Dermis microvascular lymphatic vessel endothelial cell (primary cell): ENCODE results near the gene MYO15B. TPM values are rescaled to one million over a fixed set of nuclear protein-coding genes. Genes with fewer than 3 reads are reported as not detected.
A peak's percentile ranks its signal among the peaks of the same experiment; 100 is the strongest.

Experiments
- DNase-seq, 2 donors: peaks; one replicate each; pipeline versions ENCODE4 v3.0.0 to v3.0.0-alpha.2; 2010; ENCODE audit warnings: low read depth in 2 of 2
- total RNA-seq: library from RNA; depleted of rRNA; stranded (reverse); fragments of >200 nt; gene quantifications from 2 replicates; pipeline ENCODE4 v1.2.1, GENCODE V29; 2014

Gene MYO15B
- total RNA-seq, result 5.3 and 12.3 TPM in 2 replicates

DNA sequence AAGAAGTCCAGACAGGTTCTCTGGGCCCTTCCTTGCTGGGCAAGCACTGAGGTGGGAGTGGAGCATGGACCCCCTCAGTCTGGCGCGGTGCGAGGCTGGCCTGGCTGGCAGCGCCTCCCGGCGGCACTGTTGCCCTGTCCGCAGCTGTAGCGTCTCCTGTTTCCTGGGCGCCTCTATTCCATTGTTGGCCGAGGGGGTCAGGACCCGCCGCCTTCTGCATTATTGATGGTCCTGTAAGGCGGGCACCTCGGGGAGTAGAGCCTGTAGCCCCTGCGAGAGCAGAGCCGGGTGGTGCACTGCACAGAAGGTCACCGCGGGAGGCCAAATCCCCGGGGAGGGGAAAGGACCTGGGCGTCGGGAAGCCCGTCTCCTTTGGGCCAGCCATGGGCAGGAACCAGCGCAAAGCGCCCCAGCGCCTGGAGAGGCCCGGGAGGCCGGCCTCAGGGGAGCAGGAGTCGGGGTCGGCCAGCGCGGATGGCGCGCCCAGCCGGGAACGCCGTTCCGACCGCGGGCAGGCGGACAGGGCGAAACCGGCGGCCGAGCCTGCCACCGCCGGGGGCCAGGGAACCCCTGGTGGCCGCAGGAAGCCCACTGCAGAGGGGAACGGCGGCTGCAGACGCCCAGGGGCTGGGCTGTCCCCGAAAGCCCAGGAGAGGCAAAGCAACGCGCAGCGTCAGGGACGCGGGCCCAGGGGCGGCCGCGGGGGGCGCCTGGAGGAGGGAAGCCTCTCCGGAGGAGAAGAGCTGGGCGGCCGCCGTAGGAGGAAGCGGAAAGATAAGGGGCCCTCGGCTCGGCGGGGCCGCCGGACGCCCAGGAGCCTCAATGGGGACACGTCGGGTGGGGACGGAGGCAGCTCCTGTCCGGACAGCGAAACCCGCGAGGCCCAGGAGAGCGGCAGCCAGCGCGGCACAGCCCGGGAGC lies at the start of gene MYO15B:
TSS of gene MYO15B (plus strand) at position 126 of the 921 bp plus-strand sequence. CDS start at position 384, 258 bp downstream.
- DNase-seq, result peak in 1 of 2 donors; percentile 55

GRCh38 chr17:75539967-75540729 lies 47.5 kb upstream of the MYO15B start:
- no peak for DNase-seq

DNA sequence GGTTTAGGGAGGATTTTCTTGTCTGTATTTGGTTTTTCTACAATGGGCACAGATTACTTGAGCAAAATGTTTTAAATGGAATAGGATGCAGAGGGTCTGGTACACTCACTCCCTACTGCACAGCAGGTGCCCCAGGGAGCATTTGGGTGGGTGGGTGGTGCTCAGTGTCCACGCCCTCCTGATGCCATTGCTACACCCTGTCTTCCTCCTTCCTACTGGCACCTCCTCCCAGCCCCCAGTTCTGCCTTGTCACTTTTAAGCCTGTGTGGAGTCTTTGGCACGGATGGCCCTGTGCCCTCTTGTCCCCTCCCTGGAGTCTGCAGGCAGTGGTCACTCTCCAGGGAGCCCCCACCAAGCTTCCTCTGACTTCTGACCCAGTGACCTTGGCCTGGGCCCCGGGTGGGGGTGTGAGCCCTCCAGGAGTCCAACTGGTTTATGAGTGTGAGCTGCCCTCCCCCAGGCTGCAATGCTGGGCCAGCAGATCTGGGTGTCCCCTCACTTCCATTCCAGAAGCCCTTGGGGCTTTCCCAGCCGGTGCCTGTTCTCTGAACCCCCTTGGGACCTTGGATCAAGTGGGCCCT lies 46.6 kb upstream of the MYO15B start:
- DNase-seq, result no peak

DNA sequence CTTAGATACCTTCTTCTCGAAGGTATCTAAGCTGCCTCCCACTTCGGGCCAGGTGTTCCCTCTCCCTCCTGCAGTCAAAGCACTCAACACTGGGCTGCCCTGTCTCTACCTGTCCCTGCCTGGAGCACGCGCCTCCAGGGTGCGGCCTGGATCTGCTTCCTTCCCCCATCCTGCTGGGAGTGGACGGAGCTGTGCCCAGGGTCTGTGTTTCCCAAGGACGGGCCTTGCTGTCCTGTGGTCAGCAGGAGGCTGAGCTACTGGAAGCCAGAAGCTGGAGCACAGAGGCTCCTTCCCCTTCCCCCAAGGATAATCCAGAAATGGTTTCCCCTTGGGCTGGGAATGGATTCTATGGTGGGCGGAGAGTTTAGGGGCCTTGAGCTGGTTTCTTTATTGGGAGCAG lies 45.4 kb upstream of the MYO15B start:
- no peak for DNase-seq

GRCh38 chr17:75542728-75543336 lies 44.8 kb upstream of the MYO15B start:
- DNase-seq, result no peak

- DNase-seq, result no peak
Measured at GRCh38 chr17:75544250-75544649, 43.4 kb upstream of the MYO15B start.

- no peak for DNase-seq
Measured at GRCh38 chr17:75546181-75546580, 41.4 kb upstream of the MYO15B start.

- no peak for DNase-seq
Measured at GRCh38 chr17:75547091-75547490, 40.5 kb upstream of the MYO15B start.

DNA sequence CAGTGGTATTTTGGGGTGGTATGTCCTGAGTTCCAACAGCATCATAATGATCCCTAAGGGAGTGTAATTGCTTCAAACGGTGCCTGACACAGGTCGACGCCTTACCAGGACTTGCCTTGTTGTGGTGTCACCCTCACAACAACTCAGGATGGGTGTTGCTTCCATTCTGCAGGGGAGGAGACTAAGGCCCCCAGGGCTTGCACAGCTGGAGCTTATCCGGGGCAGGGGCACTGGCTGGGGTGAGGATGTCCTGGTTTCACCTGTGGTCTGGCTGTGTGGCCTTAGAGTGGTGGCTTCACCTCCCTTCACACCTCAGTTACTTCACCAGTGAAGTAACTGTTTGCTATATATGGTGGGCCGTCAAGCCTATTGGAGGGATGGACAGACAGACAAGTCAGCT lies 38.8 kb upstream of the MYO15B start:
- DNase-seq, result no peak

DNA sequence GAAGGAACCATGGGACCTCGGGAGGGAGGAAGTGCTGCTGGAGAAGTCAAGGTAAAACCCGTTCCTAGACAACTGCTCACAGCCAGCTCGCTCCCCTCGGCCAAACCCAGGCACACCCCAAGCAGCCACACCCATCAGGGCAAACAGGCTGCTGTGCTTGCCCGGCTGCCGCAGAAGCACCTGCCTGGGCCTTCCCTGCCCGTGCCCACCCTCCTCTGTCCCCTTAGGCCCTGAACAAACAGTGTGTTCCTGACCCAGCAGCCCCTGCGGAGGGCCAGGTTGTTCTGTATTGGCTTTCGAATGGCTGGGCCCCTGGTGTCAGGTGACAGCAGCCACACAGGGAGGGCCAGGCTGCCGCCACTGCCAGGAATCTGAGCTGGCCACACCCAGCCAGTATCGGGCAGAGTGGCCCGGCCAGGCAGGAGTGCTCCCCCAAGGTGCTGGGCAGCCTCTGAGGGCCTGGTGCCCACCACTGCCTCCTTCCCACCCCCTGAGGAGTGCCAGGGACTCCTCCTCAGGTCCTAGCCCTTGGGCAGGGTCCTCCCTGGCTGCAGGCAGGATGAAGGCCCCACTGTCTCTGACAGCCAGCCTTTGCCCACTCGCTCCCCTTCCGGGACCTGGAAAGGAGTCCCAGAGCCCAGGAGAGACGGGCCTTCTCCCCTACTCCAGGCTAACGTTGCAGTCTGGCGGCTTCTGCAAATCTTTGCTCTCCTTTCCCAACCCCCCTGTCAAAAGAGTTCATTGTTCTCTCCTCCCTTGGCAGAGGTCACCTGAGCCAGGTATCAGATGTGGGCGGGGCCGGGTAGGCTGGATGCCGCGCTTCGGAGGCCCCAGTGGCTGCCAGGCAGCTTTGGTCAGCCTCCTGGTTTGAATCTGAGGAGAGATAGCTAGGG lies 38.1 kb upstream of the MYO15B start:
- no peak for DNase-seq

DNA sequence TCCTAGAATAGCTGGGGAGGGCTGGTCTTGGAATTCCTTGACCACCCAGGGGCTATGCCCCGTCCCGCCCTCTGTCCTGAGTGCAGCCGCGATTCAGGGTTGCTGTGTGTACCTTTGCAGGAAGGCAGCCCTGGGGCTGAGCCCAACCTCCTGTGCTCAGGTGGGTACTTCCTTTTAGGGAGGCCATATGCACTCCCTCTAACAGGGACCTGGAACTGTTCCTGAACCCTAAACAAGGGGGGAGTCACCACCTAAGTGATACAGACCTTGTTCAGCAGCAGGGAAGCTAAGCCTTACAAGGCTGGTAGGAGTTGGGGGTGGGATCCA lies 37.5 kb upstream of the MYO15B start:
- DNase-seq, result no peak

DNA sequence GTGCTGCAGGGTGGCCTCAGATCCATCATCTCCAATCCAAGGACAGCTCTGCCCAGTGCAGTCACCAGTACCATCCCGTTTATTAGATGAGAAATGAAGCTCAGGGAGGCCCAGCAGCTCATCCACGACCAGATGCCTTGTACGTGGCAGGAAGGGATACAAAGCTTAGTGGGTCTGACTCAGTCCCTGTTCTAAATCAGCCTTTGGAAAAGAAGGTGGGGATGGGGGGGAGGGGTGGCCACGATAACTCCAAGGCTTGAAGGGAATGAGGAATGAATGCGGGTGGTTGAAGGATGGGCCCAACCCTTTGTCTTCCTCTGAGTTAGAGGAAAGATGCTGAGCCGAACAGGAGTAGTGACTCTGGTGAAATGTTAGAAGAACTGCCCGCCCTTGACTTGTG lies 36.3 kb upstream of the MYO15B start:
- no peak for DNase-seq

DNA sequence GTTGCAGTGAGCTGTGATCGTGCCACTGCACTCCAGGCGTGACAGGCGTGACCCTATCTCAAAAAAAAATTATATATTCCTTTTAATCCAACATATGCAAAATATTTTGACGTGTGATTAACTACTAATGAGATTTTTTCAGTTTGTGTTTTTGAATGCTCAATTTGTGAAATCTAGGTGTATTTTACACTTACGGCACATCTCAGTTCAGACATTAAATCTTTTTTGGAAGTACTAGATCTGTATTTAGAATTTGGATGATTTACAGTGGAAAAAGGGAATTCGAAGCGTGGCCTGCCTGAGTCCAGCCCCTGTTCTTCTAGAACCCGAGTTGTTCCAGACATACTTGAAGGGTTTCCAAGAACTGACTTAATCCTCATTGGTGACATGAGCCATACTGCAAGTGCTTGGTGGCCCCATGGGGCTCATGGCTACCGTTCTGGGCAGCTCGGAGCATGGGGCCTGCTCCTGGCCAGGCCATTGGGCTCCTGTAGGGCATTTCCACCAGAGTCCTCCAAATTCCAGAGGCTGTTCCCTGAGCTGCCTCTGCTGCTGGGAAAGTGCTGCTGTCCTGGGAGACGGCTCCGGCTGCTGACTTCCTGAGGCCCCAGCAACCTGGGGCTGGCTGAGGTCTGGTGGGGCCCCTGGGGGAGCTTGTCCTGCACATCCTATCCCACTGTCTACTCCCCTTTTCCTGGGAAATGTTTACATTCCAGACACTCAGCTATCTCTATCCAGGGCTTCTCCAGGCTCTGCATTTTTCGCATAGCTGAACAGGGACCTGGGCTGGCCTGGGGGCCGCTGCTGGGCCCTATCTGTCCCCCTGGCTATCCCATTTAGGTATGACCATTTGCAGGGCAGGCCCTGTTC lies 34.9 kb upstream of the MYO15B start:
- DNase-seq, result no peak

DNA sequence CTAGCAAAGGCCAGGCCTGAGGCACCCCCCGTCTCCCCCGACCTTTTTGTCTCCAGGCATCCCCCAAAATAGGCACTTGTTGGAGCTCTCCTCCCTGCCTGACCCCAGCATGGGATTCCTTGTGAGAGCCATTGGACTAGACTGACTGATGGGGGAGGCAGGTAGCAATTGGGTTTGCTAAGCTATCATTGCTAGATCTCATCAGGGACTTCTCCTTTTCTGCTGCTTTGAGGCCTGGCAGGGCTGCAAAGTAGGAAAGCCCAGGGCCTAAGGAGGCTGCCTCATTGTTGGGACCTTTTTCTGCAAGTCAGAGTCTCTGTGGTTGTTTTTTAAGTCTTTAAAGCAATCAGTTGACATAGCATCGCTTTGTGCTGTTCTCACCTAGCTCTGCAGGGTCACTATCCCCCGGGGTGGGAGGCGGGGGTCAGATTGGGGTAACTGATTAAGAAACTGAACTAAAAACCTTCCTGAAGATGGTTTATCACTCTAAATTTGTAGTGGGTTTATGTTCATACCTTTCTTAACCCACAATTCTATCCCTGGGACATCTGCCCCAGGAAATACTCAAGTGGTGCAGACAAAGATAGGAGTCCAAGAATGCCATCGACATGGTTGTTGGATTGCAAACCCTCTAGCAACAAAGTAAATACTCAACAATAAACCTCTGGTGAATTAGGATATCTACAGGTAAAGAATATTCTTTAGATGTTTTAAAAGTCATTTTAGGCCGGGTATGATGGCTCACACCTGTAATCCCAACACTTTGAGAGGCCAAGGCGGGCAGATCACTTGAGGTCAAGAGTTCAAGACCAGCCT lies 34.1 kb upstream of the MYO15B start:
- no peak for DNase-seq

DNA sequence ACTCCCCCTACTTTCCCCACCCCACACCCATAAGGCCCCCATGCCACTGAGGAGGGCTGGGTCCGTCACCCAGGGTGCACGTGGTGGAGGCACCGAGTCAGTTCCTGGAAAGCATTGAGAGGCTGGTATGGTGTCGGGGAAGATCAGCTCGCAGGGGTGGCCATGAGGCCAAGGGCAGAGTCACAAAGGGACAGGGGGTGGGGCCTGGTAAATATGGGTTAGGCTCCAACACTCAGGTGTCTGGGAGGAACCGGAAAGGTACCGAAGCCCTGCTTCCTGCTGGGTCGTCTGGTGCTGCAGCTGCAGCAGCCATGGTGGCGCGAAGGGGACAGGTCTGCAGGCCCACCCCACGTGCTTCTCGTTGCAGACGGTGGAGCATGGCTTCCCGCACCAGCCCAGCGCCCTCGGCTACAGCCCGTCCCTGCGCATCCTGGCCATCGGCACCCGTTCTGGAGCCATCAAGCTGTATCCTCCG lies 31.9 kb upstream of the MYO15B start:
- no peak for DNase-seq

GRCh38 chr17:75557075-75557851 lies 30.3 kb upstream of the MYO15B start:
- DNase-seq, result no peak

- DNase-seq, result no peak
Measured at GRCh38 chr17:75557852-75558665, 29.5 kb upstream of the MYO15B start.
